ENCODE data around the gene ZMYND8.
"Not testable (repeated sequence)": the region's sequence is repeated elsewhere in the genome, so short reads cannot be mapped to it uniquely, and the experiment has no call there.

The ZMYND8 gene

DNA sequence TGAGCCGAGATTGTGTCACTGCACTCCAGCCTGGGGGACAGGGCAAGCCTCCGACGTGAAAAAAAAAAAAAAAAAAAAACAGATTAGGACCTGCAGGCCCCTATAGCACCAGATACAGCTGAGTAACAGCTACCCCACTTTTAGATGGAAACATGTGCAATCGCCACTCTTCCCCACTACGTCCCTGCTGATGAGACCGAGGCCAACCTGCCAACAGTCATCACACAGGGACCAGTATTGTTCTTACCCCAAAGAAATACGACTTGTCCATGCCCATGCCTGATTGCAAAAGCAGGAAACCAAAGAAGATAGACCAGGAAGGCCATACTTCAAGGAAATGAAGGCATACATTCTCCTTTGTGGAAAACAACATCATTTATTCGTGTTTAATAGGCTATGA, 45.8 kb downstream of the ZMYND8 start:
- H3K36me3 ChIP-seq (ENCODE audit: insufficient read depth, low read length), result peaks cover 90% of the 10 kb centered on the region
- peaks cover 57% of the 10 kb centered on the region for H3K79me2 ChIP-seq (ENCODE audit: insufficient read depth, low read length)
- no peaks in the 10 kb centered on the region for H3K27me3 ChIP-seq (ENCODE audit: insufficient read depth, low read length)
- no peak overlapping the region for H3K27ac ChIP-seq (ENCODE audit: low read depth, low read length, poor library complexity, severe bottlenecking)
- no peak for TF ChIP-seq CTCF (IDR thresholded peaks at IDR 0.05; ENCODE audit: low read length)
- no peak for TF ChIP-seq EZH2 (IDR thresholded peaks at IDR 0.05; ENCODE audit: borderline replicate concordance, low read length)
- H3K9ac ChIP-seq (ENCODE audit: low read length), result no peak overlapping the region
- H3K4me3 ChIP-seq (ENCODE audit: low read depth, low read length, poor library complexity, severe bottlenecking), result no peak overlapping the region
- H3K9me2 ChIP-seq (ENCODE audit: low read depth, low read length), result no peaks in the 10 kb centered on the region
- H2AFZ ChIP-seq (ENCODE audit: low read length), result no peak overlapping the region
- peaks cover 2% of the 10 kb centered on the region; the same call in 1 of the 2 replicates for H4K20me1 ChIP-seq (ENCODE audit: insufficient read depth, low read length)
- no peaks in the 10 kb centered on the region for H3K9me3 ChIP-seq (ENCODE audit: low read length)
- no peak overlapping the region for H3K4me2 ChIP-seq (ENCODE audit: low read length)
- no peaks in the 10 kb centered on the region for H3F3A ChIP-seq (ENCODE audit: insufficient read depth, low read length)
- H3K4me1 ChIP-seq (ENCODE audit: insufficient read depth, low read length, severe bottlenecking), result no peaks in the 10 kb centered on the region

DNA sequence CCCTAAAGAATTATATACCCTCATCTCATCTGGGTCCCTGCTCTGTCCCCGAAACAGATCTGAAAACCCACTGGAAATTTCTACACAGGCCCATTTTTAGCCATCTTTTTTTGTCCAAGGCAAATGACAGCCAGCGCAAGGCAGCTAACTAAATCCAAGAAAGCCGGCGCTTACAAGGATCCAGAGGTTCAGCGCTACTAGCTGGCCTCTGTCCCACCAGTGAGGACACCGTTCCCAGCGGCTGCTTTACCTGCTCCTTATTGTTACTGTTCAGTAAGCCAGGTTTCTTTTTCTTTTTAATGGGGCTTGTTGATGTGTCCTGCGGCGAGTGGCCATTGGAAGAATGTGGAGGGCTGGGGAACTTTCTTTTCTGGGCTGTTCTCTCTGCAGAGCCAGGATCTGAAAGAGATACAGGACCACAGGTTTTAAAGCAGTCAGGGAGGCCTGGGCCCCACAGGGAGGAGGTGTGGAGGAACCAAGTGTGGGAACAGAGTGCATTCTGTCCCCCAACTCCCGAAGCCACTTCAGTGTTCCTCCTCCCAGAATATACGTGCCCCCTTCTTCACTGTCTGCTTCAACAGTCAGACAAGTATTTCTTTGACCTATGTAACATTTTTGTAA, 46.6 kb downstream of the ZMYND8 start:
- H3K79me2 ChIP-seq (ENCODE audit: insufficient read depth, low read length), result peaks cover 52% of the 10 kb centered on the region
- H3K36me3 ChIP-seq (ENCODE audit: insufficient read depth, low read length), result peaks cover 90% of the 10 kb centered on the region
- no peak overlapping the region for H2AFZ ChIP-seq (ENCODE audit: low read length)
- no peaks in the 10 kb centered on the region for H3K9me2 ChIP-seq (ENCODE audit: low read depth, low read length)
- no peak overlapping the region for H3K9ac ChIP-seq (ENCODE audit: low read length)
- H3F3A ChIP-seq (ENCODE audit: insufficient read depth, low read length), result no peaks in the 10 kb centered on the region
- H3K27ac ChIP-seq (ENCODE audit: low read depth, low read length, poor library complexity, severe bottlenecking), result no peak overlapping the region
- H4K20me1 ChIP-seq (ENCODE audit: insufficient read depth, low read length), result peaks cover 3% of the 10 kb centered on the region; the same call in 1 of the 2 replicates
- H3K27me3 ChIP-seq (ENCODE audit: insufficient read depth, low read length), result no peaks in the 10 kb centered on the region
- no peaks in the 10 kb centered on the region for H3K4me1 ChIP-seq (ENCODE audit: insufficient read depth, low read length, severe bottlenecking)
- no peak overlapping the region for H3K4me3 ChIP-seq (ENCODE audit: low read depth, low read length, poor library complexity, severe bottlenecking)
- H3K4me2 ChIP-seq (ENCODE audit: low read length), result no peak overlapping the region
- no peaks in the 10 kb centered on the region for H3K9me3 ChIP-seq (ENCODE audit: low read length)
- TF ChIP-seq CTCF (IDR thresholded peaks at IDR 0.05; ENCODE audit: low read length) (no peak), EZH2 (IDR thresholded peaks at IDR 0.05; ENCODE audit: borderline replicate concordance, low read length) (no peak)

DNA sequence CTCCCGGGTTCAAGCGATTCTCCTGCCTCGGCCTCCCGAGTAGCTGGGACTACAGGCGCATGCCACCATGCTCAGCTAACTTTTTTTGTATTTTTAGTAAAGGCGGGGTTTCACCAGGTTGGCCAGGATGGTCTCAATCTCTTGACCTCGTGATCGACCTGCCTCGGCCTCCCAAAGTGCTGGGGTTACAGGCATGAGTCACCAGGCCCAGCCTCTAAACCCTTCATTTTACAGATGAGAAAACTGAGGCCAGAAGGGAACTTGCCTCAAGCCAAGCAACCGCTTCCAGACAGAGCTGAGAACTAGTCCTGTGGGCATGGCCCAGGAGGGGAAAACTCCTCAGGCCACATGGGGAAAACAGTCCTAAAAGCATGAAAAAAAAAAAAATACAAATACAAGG, 47.1 kb downstream of the ZMYND8 start:
- peaks cover 90% of the 10 kb centered on the region for H3K36me3 ChIP-seq (ENCODE audit: insufficient read depth, low read length)
- no peak overlapping the region for H2AFZ ChIP-seq (ENCODE audit: low read length)
- H3K4me1 ChIP-seq (ENCODE audit: insufficient read depth, low read length, severe bottlenecking), result no peaks in the 10 kb centered on the region
- peaks cover 47% of the 10 kb centered on the region for H3K79me2 ChIP-seq (ENCODE audit: insufficient read depth, low read length)
- H4K20me1 ChIP-seq (ENCODE audit: insufficient read depth, low read length), result peaks cover 3% of the 10 kb centered on the region; the same call in 1 of the 2 replicates
- no peaks in the 10 kb centered on the region for H3F3A ChIP-seq (ENCODE audit: insufficient read depth, low read length)
- no peak for TF ChIP-seq CTCF (IDR thresholded peaks at IDR 0.05; ENCODE audit: low read length)
- no peak for TF ChIP-seq EZH2 (IDR thresholded peaks at IDR 0.05; ENCODE audit: borderline replicate concordance, low read length)
- H3K9me3 ChIP-seq (ENCODE audit: low read length), result no peaks in the 10 kb centered on the region
- no peaks in the 10 kb centered on the region for H3K9me2 ChIP-seq (ENCODE audit: low read depth, low read length)
- H3K27me3 ChIP-seq (ENCODE audit: insufficient read depth, low read length), result no peaks in the 10 kb centered on the region
- H3K4me2 ChIP-seq (ENCODE audit: low read length), result no peak overlapping the region
- H3K9ac ChIP-seq (ENCODE audit: low read length), result no peak overlapping the region
- H3K4me3 ChIP-seq (ENCODE audit: low read depth, low read length, poor library complexity, severe bottlenecking), result no peak overlapping the region
- H3K27ac ChIP-seq (ENCODE audit: low read depth, low read length, poor library complexity, severe bottlenecking), result no peak overlapping the region

DNA sequence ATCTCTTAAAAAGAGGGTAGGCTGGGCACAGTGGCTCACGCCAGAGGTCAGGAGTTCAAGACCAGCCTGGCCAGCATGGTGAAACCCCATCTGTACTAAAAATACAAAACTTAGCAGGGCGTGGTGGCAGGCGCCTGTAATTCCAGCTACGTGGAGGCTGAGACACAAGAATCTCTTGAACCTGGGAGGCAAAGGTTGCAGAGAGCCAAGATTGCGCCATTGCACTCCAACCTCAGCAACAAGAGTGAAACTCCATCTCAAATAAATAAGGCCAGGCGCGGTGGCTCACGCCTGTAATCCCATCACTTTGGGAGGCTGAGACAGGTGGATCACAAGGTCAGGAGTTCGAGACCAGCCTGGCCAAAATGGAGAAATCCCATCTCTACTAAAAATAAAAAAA, 48.9 kb downstream of the ZMYND8 start:
- not testable (repeated sequence) for H3K27ac ChIP-seq (ENCODE audit: low read depth, low read length, poor library complexity, severe bottlenecking); H3K27me3 ChIP-seq (ENCODE audit: insufficient read depth, low read length); H3K9ac ChIP-seq (ENCODE audit: low read length); H3K9me2 ChIP-seq (ENCODE audit: low read depth, low read length); H3K4me3 ChIP-seq (ENCODE audit: low read depth, low read length, poor library complexity, severe bottlenecking); H3K4me1 ChIP-seq (ENCODE audit: insufficient read depth, low read length, severe bottlenecking); H4K20me1 ChIP-seq (ENCODE audit: insufficient read depth, low read length); H3K4me2 ChIP-seq (ENCODE audit: low read length); H3F3A ChIP-seq (ENCODE audit: insufficient read depth, low read length); H2AFZ ChIP-seq (ENCODE audit: low read length); H3K9me3 ChIP-seq (ENCODE audit: low read length)
- Histone ChIP-seq H3K36me3 (ENCODE audit: insufficient read depth, low read length) (peaks cover 99% of the 10 kb centered on the region), H3K79me2 (ENCODE audit: insufficient read depth, low read length) (peaks cover 43% of the 10 kb centered on the region)

Data from OCI-LY1 (cell line).